Measurements from ENCODE around the gene HPCAL1.

Gene HPCAL1

GRCh38 chr2:10304458-10305253 is 2.0 kb downstream of the HPCAL1 start:
- DNase-seq: no peak

GRCh38 chr2:10305254-10305635 is 2.5 kb downstream of the HPCAL1 start:
- peak; percentile 49 for DNase-seq

- DNase-seq: no peak
Measured at GRCh38 chr2:10305715-10306114, 3.0 kb downstream of the HPCAL1 start.

GRCh38 chr2:10306901-10307463 is 4.3 kb downstream of the HPCAL1 start:
- DNase-seq: no peak

GRCh38 chr2:10307561-10308156 is 5.0 kb downstream of the HPCAL1 start:
- no peak for DNase-seq

- DNase-seq: no peak
Measured at GRCh38 chr2:10308866-10309265, 6.2 kb downstream of the HPCAL1 start.

- DNase-seq: no peak
Measured at GRCh38 chr2:10309286-10309685, 6.6 kb downstream of the HPCAL1 start.

GRCh38 chr2:10310309-10310888 is 7.7 kb downstream of the HPCAL1 start:
- no peak for DNase-seq

- no peak for DNase-seq
Measured at GRCh38 chr2:10311736-10312135, 9.0 kb downstream of the HPCAL1 start.

- no peak for DNase-seq
Measured at GRCh38 chr2:10312437-10312957, 9.8 kb downstream of the HPCAL1 start.

GRCh38 chr2:10316336-10316735 is 13.6 kb downstream of the HPCAL1 start:
- no peak for DNase-seq

GRCh38 chr2:10316860-10317259 is 14.2 kb downstream of the HPCAL1 start:
- no peak for DNase-seq

- no peak for DNase-seq
Measured at GRCh38 chr2:10317646-10318045, 14.9 kb downstream of the HPCAL1 start.

- DNase-seq: no peak
Measured at GRCh38 chr2:10318345-10318744, 15.6 kb downstream of the HPCAL1 start.

- no peak for DNase-seq
Measured at GRCh38 chr2:10319892-10320574, 17.3 kb downstream of the HPCAL1 start.

GRCh38 chr2:10320575-10320931 is 17.8 kb downstream of the HPCAL1 start:
- no peak for DNase-seq

- DNase-seq: no peak
Measured at GRCh38 chr2:10320933-10321332, 18.2 kb downstream of the HPCAL1 start.

- no peak for DNase-seq
Measured at GRCh38 chr2:10321622-10322021, 18.9 kb downstream of the HPCAL1 start.

GRCh38 chr2:10322481-10322880 is 19.8 kb downstream of the HPCAL1 start:
- DNase-seq: no peak

- no peak for DNase-seq
Measured at GRCh38 chr2:10322973-10323372, 20.3 kb downstream of the HPCAL1 start.

GRCh38 chr2:10323535-10323934 is 20.8 kb downstream of the HPCAL1 start:
- no peak for DNase-seq

GRCh38 chr2:10324095-10324832 is 21.6 kb downstream of the HPCAL1 start:
- DNase-seq: no peak
